ENCODE measurements around the gene FMN1. TPM values are rescaled to one million over a fixed set of nuclear protein-coding genes. Genes with fewer than 3 reads are reported as not detected.

The FMN1 gene
- total RNA-seq, 2 donors from 2014 or later: 2.4 to 3.1 TPM

- no peak overlapping the region for H3K27ac ChIP-seq
- DNase-seq (ENCODE audit: low spot score): no peak
- no peaks in the 10 kb centered on the region for H3K4me1 ChIP-seq
- TF ChIP-seq CTCF (IDR thresholded peaks at IDR 0.05): no peak
- no peaks in the 10 kb centered on the region for H3K36me3 ChIP-seq
- H3K9me3 ChIP-seq: no peaks in the 10 kb centered on the region
- H3K27me3 ChIP-seq: no peaks in the 10 kb centered on the region
- H3K4me3 ChIP-seq: no peak overlapping the region
Measured at GRCh38 chr15:32790352-32790999, 404.0 kb downstream of the FMN1 start.

GRCh38 chr15:32787949-32788348, 406.6 kb downstream of the FMN1 start:
- Histone ChIP-seq H3K4me3 (no peak overlapping the region), H3K9me3 (no peaks in the 10 kb centered on the region), H3K27ac (no peak overlapping the region), H3K4me1 (no peaks in the 10 kb centered on the region), H3K27me3 (no peaks in the 10 kb centered on the region), H3K36me3 (no peaks in the 10 kb centered on the region)
- no peak for TF ChIP-seq CTCF (IDR thresholded peaks at IDR 0.05)
- no peak for DNase-seq (ENCODE audit: low spot score)

- TF ChIP-seq CTCF (IDR thresholded peaks at IDR 0.05): no peak
- Histone ChIP-seq H3K4me1 (no peaks in the 10 kb centered on the region), H3K27me3 (no peaks in the 10 kb centered on the region), H3K4me3 (no peak overlapping the region), H3K36me3 (no peaks in the 10 kb centered on the region), H3K9me3 (no peaks in the 10 kb centered on the region), H3K27ac (no peak overlapping the region)
- no peak for DNase-seq (ENCODE audit: low spot score)
Measured at GRCh38 chr15:32786906-32787305, 407.6 kb downstream of the FMN1 start.

GRCh38 chr15:32784581-32784980, 409.9 kb downstream of the FMN1 start:
- Histone ChIP-seq H3K27ac (no peak overlapping the region), H3K36me3 (no peaks in the 10 kb centered on the region), H3K4me3 (no peak overlapping the region), H3K27me3 (no peaks in the 10 kb centered on the region), H3K4me1 (no peaks in the 10 kb centered on the region), H3K9me3 (peaks cover 0 to 3% of the 10 kb centered on the region in 2 donors)
- TF ChIP-seq CTCF (IDR thresholded peaks at IDR 0.05): no peak
- DNase-seq (ENCODE audit: low spot score): no peak

- Histone ChIP-seq H3K27me3 (no peaks in the 10 kb centered on the region), H3K36me3 (no peaks in the 10 kb centered on the region), H3K4me1 (no peaks in the 10 kb centered on the region), H3K4me3 (no peak overlapping the region), H3K27ac (no peak overlapping the region), H3K9me3 (peaks cover 0 to 16% of the 10 kb centered on the region in 2 donors)
- DNase-seq (ENCODE audit: low spot score): no peak
- TF ChIP-seq CTCF (IDR thresholded peaks at IDR 0.05): no peak
Measured at GRCh38 chr15:32781781-32782180, 412.7 kb downstream of the FMN1 start.

All from right atrium auricular region (tissue), 2 donors.